Stimulated activated memory B cell treated with anti-CD40 and anti-IgM and Interleukin-4, amounts not matched to agents 10 μg/mL and 1 μg/mL and 100 μg/mL, for 72 hours (primary cell): ENCODE data around the gene VCX3B.

Experiments used
- ATAC-seq: fragments of 150-1000 bp; cut with Tn5 transposase; 2 replicates; pipeline ENCODE4 v1.10.0; 2021
- H3K27ac Mint-ChIP-seq: one replicate; pipeline ENCODE4 v1.8.0; 2022; ENCODE audit warnings: mild to moderate bottlenecking, mixed read lengths
- H3K27me3 Mint-ChIP-seq: one replicate; pipeline ENCODE4 v1.8.0; 2022; ENCODE audit warnings: mixed read lengths
- H3K36me3 Mint-ChIP-seq: one replicate; pipeline ENCODE4 v1.8.0; 2022; ENCODE audit warnings: mixed read lengths
- H3K4me1 Mint-ChIP-seq: one replicate; pipeline ENCODE4 v1.8.0; 2022; ENCODE audit warnings: mixed read lengths
- H3K4me3 Mint-ChIP-seq: one replicate; pipeline ENCODE4 v1.8.0; 2022; ENCODE audit warnings: mild to moderate bottlenecking, moderate library complexity, mixed read lengths
- H3K9me3 Mint-ChIP-seq: one replicate; pipeline ENCODE4 v1.8.0; 2022; ENCODE audit warnings: mixed read lengths

VCX3B gene

DNA sequence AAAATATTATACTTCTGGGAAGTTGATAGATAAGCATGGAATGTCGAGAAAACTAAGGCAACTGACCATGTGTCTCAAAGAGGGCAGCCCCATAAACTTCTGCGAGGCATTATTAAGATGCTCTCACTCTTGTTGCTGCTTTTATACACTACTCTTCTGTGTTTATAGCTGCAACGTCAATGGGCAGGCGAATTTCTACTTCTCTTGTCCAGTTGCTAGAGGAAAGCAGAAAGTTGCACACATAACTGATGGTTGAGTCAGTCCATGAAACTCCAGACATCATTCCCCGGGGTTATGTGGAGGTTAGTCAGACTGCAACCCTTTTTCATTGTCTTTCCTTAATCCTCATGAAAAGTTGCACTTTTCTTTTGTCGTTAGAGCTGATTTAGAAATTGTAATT is 39.8 kb downstream of the VCX3B start:
- no peak for ATAC-seq
- Mint-ChIP-seq H3K4me3 (no peak overlapping the region), H3K36me3 (no peaks in the 10 kb centered on the region), H3K4me1 (no peaks in the 10 kb centered on the region), H3K27ac (no peak overlapping the region), H3K27me3 (no peaks in the 10 kb centered on the region), H3K9me3 (no peaks in the 10 kb centered on the region)
